ENCODE data around the gene HACD3.
A peak's percentile ranks its signal among the peaks of the same experiment; 100 is the strongest.

HACD3 gene

GRCh38 chr15:65559941-65560340 lies 29.7 kb downstream of the HACD3 start:
- DNase-seq (ENCODE audit: insufficient read length, low spot score) (no peak), FAIRE-seq (no peak)
- TF ChIP-seq POLR2A (IDR thresholded peaks at IDR 0.05; ENCODE audit: low read depth, low read length): no peak

GRCh38 chr15:65561934-65562333 lies 31.7 kb downstream of the HACD3 start:
- DNase-seq (ENCODE audit: insufficient read length, low spot score) (no peak), FAIRE-seq (no peak)
- no peak for TF ChIP-seq POLR2A (IDR thresholded peaks at IDR 0.05; ENCODE audit: low read depth, low read length)

- DNase-seq (ENCODE audit: insufficient read length, low spot score) (no peak), FAIRE-seq (no peak)
- TF ChIP-seq POLR2A (IDR thresholded peaks at IDR 0.05; ENCODE audit: low read depth, low read length): no peak
Measured at GRCh38 chr15:65569728-65570127, 39.5 kb downstream of the HACD3 start.

GRCh38 chr15:65571971-65572370 lies 41.7 kb downstream of the HACD3 start:
- no peak for FAIRE-seq

GRCh38 chr15:65576664-65577063 lies 46.4 kb downstream of the HACD3 start:
- TF ChIP-seq POLR2A (IDR thresholded peaks at IDR 0.05; ENCODE audit: low read depth, low read length): no peak
- FAIRE-seq (no peak), DNase-seq (ENCODE audit: insufficient read length, low spot score) (peak; percentile 12)

More at GRCh38 chr15:65571971-65572370, 41.7 kb downstream of the HACD3 start:
- no peak for TF ChIP-seq POLR2A (IDR thresholded peaks at IDR 0.05; ENCODE audit: low read depth, low read length)
- no peak for DNase-seq (ENCODE audit: insufficient read length, low spot score)

GRCh38 chr15:65577129-65577996 lies 47.1 kb downstream of the HACD3 start:
- FAIRE-seq: no peak
- no peak for TF ChIP-seq POLR2A (IDR thresholded peaks at IDR 0.05; ENCODE audit: low read depth, low read length)
- DNase-seq (ENCODE audit: insufficient read length, low spot score): no peak

- DNase-seq (ENCODE audit: insufficient read length, low spot score) (no peak), FAIRE-seq (no peak)
- TF ChIP-seq POLR2A (IDR thresholded peaks at IDR 0.05; ENCODE audit: low read depth, low read length): no peak
Measured at GRCh38 chr15:65578904-65579728, 48.9 kb downstream of the HACD3 start.

GRCh38 chr15:65579762-65580161 lies 49.5 kb downstream of the HACD3 start:
- TF ChIP-seq POLR2A (IDR thresholded peaks at IDR 0.05; ENCODE audit: low read depth, low read length): no peak
- no peak for DNase-seq (ENCODE audit: insufficient read length, low spot score)
- FAIRE-seq: no peak

- peak; percentile 30 for DNase-seq (ENCODE audit: insufficient read length, low spot score)
Measured at GRCh38 chr15:65580287-65580686, 50.0 kb downstream of the HACD3 start.

GRCh38 chr15:65583701-65584100 lies 53.4 kb downstream of the HACD3 start:
- TF ChIP-seq POLR2A (IDR thresholded peaks at IDR 0.05; ENCODE audit: low read depth, low read length): no peak
- DNase-seq (ENCODE audit: insufficient read length, low spot score): no peak
- FAIRE-seq: no peak

More at GRCh38 chr15:65580287-65580686, 50.0 kb downstream of the HACD3 start:
- no peak for TF ChIP-seq POLR2A (IDR thresholded peaks at IDR 0.05; ENCODE audit: low read depth, low read length)
- no peak for FAIRE-seq

- FAIRE-seq (no peak), DNase-seq (ENCODE audit: insufficient read length, low spot score) (no peak)
- no peak for TF ChIP-seq POLR2A (IDR thresholded peaks at IDR 0.05; ENCODE audit: low read depth, low read length)
Measured at GRCh38 chr15:65584241-65584640, 54.0 kb downstream of the HACD3 start.

- no peak for TF ChIP-seq POLR2A (IDR thresholded peaks at IDR 0.05; ENCODE audit: low read depth, low read length)
- FAIRE-seq (no peak), DNase-seq (ENCODE audit: insufficient read length, low spot score) (no peak)
Measured at GRCh38 chr15:65587094-65587493, 56.8 kb downstream of the HACD3 start.

GRCh38 chr15:65595960-65596359 lies 65.7 kb downstream of the HACD3 start:
- no peak for TF ChIP-seq POLR2A (IDR thresholded peaks at IDR 0.05; ENCODE audit: low read depth, low read length)
- DNase-seq (ENCODE audit: insufficient read length, low spot score) (no peak), FAIRE-seq (no peak)

GRCh38 chr15:65598468-65598867 lies 68.2 kb downstream of the HACD3 start:
- TF ChIP-seq POLR2A (IDR thresholded peaks at IDR 0.05; ENCODE audit: low read depth, low read length): no peak
- DNase-seq (ENCODE audit: insufficient read length, low spot score) (no peak), FAIRE-seq (no peak)
